Fibroblast of the aortic adventitia (primary cell): ENCODE measurements around the gene DGCR2. TPM values are rescaled to one million over a fixed set of nuclear protein-coding genes. Genes with fewer than 3 reads are reported as not detected.
"Not testable (repeated sequence)": the region's sequence is repeated elsewhere in the genome, so short reads cannot be mapped to it uniquely, and the experiment has no call there.

Experiments used
- DNase-seq: peaks from one replicate; pipeline ENCODE4 v3.0.0-alpha.2; 2010; ENCODE audit warnings: low read depth
- H3K4me3 ChIP-seq: 2 replicates; pipeline ENCODE4 v1.5.1; 2011; ENCODE audit warnings: low read depth, mild to moderate bottlenecking, control low read depth, low read length, moderate library complexity
- total RNA-seq: library from RNA; depleted of rRNA; stranded (reverse); fragments of >200 nt; gene quantifications from 2 replicates; pipeline ENCODE4 v1.2.3, GENCODE V29; 2012; ENCODE audit warnings: low replicate concordance
- TF ChIP-seq, protein P1 (sequence below): IDR thresholded peaks from 2 replicates; pipeline ENCODE4 v1.5.1; 2011; ENCODE audit warnings: mild to moderate bottlenecking, low read length, control low read depth, inconsistent platforms; ENCODE audit not compliant: insufficient read depth

DGCR2 gene
- total RNA-seq, 1 donor, result 29.2 TPM

DNA sequence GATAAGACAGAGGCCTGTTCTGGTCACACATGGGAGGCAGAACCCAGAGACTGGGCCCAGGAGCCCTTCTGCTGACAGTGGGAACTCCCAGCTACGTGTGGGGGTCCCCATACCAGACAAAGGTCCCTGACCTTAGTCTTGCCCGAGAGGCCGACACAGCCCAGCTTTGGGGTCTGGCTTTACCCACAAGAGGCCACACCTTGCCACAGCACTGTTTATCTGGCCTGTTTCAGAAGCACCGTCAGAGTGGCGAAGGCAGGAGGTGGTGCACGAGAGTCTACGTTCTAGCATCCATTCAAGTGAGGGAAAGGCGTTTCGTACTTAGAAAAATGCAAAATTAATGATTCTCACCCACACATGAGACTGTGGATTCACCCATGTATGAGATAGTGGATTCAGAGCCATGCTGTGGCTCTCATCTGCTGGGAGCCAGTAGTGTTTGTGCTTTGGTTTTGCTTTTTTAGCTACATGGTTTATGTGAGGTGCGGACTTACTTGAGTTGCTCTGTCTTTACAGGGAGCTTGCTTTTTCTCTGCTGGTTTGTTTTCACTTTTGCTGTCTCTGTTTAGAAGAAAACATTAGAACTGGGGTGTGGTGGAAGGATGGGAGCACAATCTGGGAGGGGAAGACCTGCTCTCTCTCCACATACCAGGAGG, 129.5 kb downstream of the DGCR2 start:
- TF ChIP-seq, protein P1, sequence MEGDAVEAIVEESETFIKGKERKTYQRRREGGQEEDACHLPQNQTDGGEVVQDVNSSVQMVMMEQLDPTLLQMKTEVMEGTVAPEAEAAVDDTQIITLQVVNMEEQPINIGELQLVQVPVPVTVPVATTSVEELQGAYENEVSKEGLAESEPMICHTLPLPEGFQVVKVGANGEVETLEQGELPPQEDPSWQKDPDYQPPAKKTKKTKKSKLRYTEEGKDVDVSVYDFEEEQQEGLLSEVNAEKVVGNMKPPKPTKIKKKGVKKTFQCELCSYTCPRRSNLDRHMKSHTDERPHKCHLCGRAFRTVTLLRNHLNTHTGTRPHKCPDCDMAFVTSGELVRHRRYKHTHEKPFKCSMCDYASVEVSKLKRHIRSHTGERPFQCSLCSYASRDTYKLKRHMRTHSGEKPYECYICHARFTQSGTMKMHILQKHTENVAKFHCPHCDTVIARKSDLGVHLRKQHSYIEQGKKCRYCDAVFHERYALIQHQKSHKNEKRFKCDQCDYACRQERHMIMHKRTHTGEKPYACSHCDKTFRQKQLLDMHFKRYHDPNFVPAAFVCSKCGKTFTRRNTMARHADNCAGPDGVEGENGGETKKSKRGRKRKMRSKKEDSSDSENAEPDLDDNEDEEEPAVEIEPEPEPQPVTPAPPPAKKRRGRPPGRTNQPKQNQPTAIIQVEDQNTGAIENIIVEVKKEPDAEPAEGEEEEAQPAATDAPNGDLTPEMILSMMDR, result no peak
- DNase-seq, result no peak
- H3K4me3 ChIP-seq, result no peak overlapping the region

DNA sequence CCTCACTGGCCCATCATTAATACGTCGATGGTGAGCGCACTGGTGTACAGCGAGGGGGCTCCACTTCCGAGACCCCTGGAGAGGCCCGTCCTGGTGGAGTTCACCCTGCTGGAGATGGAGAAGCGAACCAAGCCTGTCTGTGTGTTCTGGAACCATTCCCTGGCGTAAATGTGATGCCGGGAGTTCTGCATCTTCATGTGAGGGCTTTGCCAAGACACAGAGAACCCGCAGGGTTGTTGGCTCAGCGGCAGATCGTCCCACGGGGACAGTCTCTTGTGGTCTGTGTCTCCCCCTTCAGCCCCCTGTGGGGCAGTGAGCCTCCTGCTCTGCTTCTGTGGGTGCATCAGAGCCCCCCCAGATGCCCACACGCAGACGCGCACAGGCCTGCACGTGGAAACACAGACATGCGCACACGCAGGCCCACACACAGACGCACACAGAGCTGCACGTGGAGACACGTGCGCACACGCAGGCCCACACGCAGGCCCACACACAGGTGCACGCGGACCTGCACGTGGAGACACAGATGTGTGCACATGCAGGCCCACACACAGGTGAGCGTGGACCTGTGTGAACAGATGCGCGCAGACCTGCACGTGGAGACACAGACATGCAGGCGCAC, 130.3 kb downstream of the DGCR2 start:
- no peak overlapping the region for H3K4me3 ChIP-seq
- TF ChIP-seq, protein P1, result no peak
- no peak for DNase-seq

DNA sequence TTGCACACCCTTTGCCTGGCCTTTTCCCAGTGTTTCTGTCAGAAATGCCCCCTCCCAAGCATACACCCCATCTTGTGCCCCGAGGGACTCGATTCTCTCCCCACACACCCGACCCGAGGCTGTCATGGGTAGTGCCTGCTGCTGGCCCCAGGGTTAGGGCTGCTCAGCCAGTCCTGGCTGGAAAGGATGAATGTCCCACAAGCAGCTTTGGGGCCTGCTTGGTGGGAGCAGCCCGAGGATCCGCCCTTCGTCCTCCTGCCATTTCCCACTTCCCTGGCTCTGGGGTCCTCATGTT, 131.1 kb downstream of the DGCR2 start:
- H3K4me3 ChIP-seq, result no peak overlapping the region
- DNase-seq, result no peak
- TF ChIP-seq, protein P1, result no peak

DNA sequence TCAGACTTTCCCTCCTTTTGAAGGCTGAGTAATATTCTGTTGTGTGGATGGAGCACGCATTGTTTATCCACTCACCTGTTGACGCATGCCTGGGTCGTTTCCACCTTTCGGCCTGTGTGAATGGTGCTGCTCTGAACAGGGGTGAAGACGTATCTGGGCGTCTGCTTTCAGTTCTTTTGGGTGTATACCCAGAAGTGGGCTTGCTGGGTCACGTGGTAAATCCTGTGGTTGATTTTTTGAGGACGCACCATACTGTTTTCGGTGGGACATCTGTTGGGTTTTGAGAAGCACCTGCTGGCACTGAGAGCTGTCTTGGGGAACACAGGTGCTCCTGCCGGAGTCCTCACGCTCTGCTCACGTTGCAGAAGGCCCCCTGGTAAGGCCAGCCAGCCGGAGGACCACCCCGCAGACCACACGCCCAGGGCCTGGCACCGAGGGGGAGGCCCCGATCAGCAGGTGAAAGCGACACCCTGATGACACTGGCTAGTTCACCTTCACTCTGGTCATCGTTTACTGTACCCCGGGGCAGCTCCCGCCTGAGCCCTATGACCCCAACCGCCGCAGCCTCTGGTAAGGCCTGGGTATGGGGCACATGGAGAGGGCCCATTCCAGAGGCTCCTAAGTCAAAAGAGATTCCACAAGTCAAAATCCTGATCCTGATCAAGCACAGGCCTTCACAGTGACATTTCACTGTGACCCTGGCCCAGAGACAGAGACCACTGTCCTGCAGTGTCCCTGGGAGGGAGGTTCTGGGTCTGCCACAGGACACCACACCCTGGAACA, 131.7 kb downstream of the DGCR2 start:
- no peak overlapping the region for H3K4me3 ChIP-seq
- TF ChIP-seq, protein P1, result no peak

DNA sequence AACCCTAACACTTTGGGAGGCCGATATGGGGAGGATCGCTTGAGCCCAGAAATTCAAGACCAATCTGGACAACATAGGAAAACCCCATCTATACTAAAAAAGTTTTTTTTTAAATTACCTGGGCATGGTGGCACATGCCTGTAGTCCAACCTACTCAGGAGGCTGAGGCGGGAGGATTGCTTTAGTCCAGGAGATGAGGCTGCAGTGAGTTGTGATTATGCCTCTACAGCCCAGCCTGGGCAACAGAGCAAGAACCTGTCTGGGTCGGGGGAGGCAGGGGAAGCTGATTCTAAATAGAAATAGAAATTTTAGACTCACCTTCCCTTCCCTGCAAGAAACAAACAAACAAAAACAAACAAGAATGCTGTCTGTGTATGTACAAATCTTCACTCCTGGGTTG, 133.3 kb downstream of the DGCR2 start:
- DNase-seq, result no peak
- no peak overlapping the region for H3K4me3 ChIP-seq
- TF ChIP-seq, protein P1, result no peak

More for the DNA sequence above, 131.7 kb downstream of the DGCR2 start:
- no peak for DNase-seq

DNA sequence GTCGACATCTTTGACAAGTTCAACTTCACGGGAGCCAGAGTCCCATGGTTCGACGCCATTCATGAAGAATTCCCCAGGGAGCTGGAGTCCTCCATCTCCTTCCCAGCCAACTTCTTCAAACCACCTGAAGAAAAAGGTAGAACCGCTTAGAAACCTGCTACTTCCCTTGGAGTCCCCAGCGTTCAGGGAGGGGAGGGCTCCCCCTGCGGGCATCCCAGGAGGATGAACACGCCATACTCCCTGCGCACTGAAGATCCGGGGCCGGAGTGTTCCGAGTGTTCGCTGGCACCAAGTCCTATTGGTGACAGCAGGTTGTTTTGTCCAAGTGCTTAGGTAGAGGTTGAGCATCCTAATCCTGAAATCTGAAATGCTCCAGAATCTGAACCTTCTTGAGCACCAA, 134.4 kb downstream of the DGCR2 start:
- no peak for DNase-seq
- H3K4me3 ChIP-seq, result no peak overlapping the region
- TF ChIP-seq, protein P1, result peak; percentile 31

DNA sequence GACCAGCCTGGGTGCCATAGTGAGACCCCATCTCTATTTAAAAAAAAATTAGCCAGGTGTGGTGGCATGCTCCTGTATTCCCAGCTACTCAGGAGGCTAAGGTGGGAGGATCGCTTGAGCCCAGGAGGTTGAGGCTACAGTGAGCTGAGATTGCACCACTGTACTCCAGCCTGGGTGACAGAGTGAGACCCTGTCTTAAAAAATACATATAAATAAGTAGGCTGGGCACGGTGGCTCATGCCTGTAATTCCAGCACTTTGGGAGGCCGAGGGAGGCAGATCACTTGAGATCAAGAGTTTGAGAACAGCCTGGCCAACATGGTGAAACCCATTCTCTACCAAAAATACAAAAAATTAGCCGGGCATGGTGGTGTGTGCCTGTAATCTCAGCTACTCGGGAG, 135.1 kb downstream of the DGCR2 start:
- H3K4me3 ChIP-seq, DNase-seq: not testable (repeated sequence)
